Sigmoid colon (tissue), 7 donors: ENCODE data around the gene MRGPRX1. TPM values are rescaled to one million over a fixed set of nuclear protein-coding genes. Genes with fewer than 3 reads are reported as not detected.

Experiments
- DNase-seq: peaks from one replicate; pipeline ENCODE4 v3.0.0-alpha.2; 2019
- H3K27ac ChIP-seq, 4 donors: fragments of 200-600 bp; sonication (generic); one replicate each; pipeline ENCODE4 v1.5.1; 2016 to 2019; ENCODE audit warnings: mild to moderate bottlenecking in 1 of 4
- H3K27me3 ChIP-seq, 3 donors: fragments of 200-600 bp; sonication (generic); one replicate each; pipeline ENCODE4 v1.5.1; 2019; ENCODE audit warnings: mild to moderate bottlenecking in 1 of 3
- H3K36me3 ChIP-seq, 4 donors: fragments of 200-600 bp; sonication (generic); one replicate each; pipeline ENCODE4 v1.5.1; 2016 to 2019
- H3K4me1 ChIP-seq, 4 donors: fragments of 200-600 bp; sonication (generic); one replicate each; pipeline ENCODE4 v1.5.1; 2017 to 2019
- H3K4me3 ChIP-seq, 4 donors: fragments of 200-600 bp; sonication (generic); one replicate each; pipeline ENCODE4 v1.5.1; 2017 to 2019; ENCODE audit warnings: mild to moderate bottlenecking in 2 of 4, moderate library complexity in 1 of 4
- H3K9me3 ChIP-seq, 4 donors: fragments of 200-600 bp in 3 of 4; sonication (generic) in 3 of 4; one replicate each; pipeline versions ENCODE4 v1.5.1 to v1.6.1; 2013 to 2019
- EP300 ChIP-seq, 4 donors: sonication (generic); formaldehyde crosslinking; IDR thresholded peaks; one replicate each; pipeline ENCODE4 v1.6.1; 2017; ENCODE audit warnings: antibody characterized with exemption in 4 of 4
- POLR2A ChIP-seq, 2 donors: fragments of 450-650 bp; IDR thresholded peaks; one replicate each; pipeline ENCODE4 v1.6.1; 2016; ENCODE audit warnings: antibody characterized with exemption in 2 of 2, mild to moderate bottlenecking in 2 of 2, moderate library complexity in 2 of 2
- POLR2AphosphoS5 ChIP-seq, 4 donors: sonication (generic); formaldehyde crosslinking; IDR thresholded peaks; one replicate each; pipeline ENCODE4 v1.6.1; 2017; ENCODE audit warnings: antibody characterized with exemption in 4 of 4
- WGBS, 2 donors: extraction: QIAGEN DNeasy Blood & Tissue Kit; methylation state at CpG; one replicate each; pipeline ENCODE4 v1.1.7; 2013; 5-methylcytosine and 5-hydroxymethylcytosine counted together
- intact Hi-C: fragments of 100-400 bp; cut with DNase I; formaldehyde crosslinking; loops from one replicate; pipeline ENCODE4 v1.15.1; 2023
- polyA plus RNA-seq, 3 donors: library from polyadenylated mRNA; stranded (reverse); fragments of 200-250 nt; gene quantifications; one replicate each; pipeline ENCODE4 v1.2.3, GENCODE V29; 2013
- total RNA-seq, 4 donors: library from RNA; depleted of rRNA; stranded (reverse); fragments of >200 nt; gene quantifications; one replicate each; pipeline ENCODE4 v1.1.0, GENCODE V29; 2016
- TF ChIP-seq, protein P1 (sequence below), 4 experiments: fragments of 450-650 bp in 3 of 4; fragments of 200-600 bp in 1 of 4; IDR thresholded peaks; one replicate each; pipeline ENCODE4 v1.5.1; 2016 to 2019; ENCODE audit warnings: antibody characterized with exemption in 4 of 4, mild to moderate bottlenecking in 3 of 4, moderate library complexity in 2 of 4
- donor health status: healthy with polysubstance abuse.
- donor health status: Bipolar disorder and iron deficiency.
- donor health status: healthy.

MRGPRX1 gene
- total and polyA plus RNA-seq, 7 donors, result not detected

DNA sequence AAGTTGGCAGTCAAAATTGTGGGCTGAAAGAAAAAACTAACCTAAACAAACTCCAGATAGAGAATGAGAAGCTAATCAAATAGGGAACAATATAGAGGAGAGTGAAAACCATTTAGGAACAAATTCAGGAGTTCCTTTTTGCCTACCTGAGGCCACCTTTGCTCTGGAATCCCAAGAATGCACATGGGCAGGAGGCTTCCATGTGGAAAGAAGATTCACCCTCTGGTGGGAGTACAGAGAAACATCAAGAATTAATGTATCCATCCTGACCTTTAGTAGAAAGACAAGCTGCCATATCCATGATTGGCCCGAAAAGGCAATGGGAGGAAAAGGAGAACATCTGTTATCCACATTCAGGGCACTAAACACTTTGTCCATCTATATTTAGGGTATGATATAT lies 35.0 kb upstream of the MRGPRX1 start:
- Histone ChIP-seq H3K27me3 (no peaks in the 10 kb centered on the region), H3K27ac (no peak overlapping the region), H3K4me3 (no peak overlapping the region), H3K36me3 (no peaks in the 10 kb centered on the region), H3K9me3 (peaks cover 0 to 4% (median 4%) of the 10 kb centered on the region in 4 donors), H3K4me1 (no peaks in the 10 kb centered on the region)
- DNase-seq, result no peak
- no peak for TF ChIP-seq POLR2AphosphoS5 (IDR thresholded peaks at IDR 0.05)
- no peak for TF ChIP-seq EP300 (IDR thresholded peaks at IDR 0.05)
- TF ChIP-seq, protein P1, sequence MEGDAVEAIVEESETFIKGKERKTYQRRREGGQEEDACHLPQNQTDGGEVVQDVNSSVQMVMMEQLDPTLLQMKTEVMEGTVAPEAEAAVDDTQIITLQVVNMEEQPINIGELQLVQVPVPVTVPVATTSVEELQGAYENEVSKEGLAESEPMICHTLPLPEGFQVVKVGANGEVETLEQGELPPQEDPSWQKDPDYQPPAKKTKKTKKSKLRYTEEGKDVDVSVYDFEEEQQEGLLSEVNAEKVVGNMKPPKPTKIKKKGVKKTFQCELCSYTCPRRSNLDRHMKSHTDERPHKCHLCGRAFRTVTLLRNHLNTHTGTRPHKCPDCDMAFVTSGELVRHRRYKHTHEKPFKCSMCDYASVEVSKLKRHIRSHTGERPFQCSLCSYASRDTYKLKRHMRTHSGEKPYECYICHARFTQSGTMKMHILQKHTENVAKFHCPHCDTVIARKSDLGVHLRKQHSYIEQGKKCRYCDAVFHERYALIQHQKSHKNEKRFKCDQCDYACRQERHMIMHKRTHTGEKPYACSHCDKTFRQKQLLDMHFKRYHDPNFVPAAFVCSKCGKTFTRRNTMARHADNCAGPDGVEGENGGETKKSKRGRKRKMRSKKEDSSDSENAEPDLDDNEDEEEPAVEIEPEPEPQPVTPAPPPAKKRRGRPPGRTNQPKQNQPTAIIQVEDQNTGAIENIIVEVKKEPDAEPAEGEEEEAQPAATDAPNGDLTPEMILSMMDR (IDR thresholded peaks at IDR 0.05), result no peak
- TF ChIP-seq POLR2A (IDR thresholded peaks at IDR 0.05), result no peak
- 82 to 96% methylated on average over 1 of the region's 1 CpG for WGBS, 2 donors
- intact Hi-C loops, result no loop called here

DNA sequence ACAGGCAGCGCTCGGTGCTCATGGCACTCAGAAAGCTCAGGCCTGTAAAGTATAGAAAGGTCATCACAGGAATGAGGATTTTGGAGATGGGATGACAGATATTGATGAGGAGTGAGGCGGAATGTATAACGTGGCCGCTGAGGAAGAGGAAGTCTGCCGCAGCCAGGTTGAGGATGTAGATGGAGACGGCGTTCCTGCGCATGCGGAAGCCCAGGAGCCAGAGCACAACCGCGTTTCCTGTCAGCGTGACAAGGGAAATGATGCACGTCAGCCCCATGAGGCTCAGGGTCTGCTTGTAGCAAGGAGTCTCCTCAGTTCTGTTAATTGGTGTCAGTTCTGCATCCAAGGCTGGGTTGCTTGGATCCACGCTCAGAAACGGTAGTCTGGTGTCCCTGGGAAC lies 33.1 kb upstream of the MRGPRX1 start:
- no peak for DNase-seq
- TF ChIP-seq EP300 (IDR thresholded peaks at IDR 0.05), result no peak
- H3K27ac ChIP-seq, result no peak overlapping the region
- no peak overlapping the region for H3K4me3 ChIP-seq
- H3K4me1 ChIP-seq, result no peaks in the 10 kb centered on the region
- H3K9me3 ChIP-seq, result no peaks in the 10 kb centered on the region
- no peaks in the 10 kb centered on the region for H3K27me3 ChIP-seq
- H3K36me3 ChIP-seq, result no peaks in the 10 kb centered on the region
- intact Hi-C loops, result no loop called here
- 80 to 89% methylated on average over 16 of the region's 16 CpGs for WGBS, 2 donors

DNA sequence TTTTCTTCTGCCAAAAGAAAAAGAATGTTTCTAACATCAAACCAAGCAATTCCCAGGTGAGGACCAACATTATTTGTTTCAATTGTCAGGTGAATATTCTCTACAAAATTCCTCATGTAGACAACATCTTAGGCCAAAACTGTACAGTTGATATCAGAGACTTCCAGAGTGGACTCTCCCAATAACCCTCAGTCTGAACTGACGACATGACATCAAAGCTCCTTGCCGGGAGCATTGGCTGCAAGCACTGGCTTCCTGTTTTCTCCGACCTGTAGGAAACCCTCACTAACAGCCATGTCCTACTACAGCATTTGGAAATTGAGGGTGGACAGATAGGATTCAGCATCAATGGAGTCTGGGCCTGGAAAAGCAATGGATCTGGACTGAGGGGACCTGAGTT lies 30.5 kb upstream of the MRGPRX1 start:
- Histone ChIP-seq H3K36me3 (no peaks in the 10 kb centered on the region), H3K27me3 (no peaks in the 10 kb centered on the region), H3K9me3 (no peaks in the 10 kb centered on the region), H3K27ac (no peak overlapping the region), H3K4me3 (no peak overlapping the region), H3K4me1 (no peaks in the 10 kb centered on the region)
- TF ChIP-seq POLR2AphosphoS5 (IDR thresholded peaks at IDR 0.05) (no peak), POLR2A (IDR thresholded peaks at IDR 0.05) (no peak), EP300 (IDR thresholded peaks at IDR 0.05) (no peak)
- TF ChIP-seq, protein P1 (IDR thresholded peaks at IDR 0.05), result no peak
- intact Hi-C loops, result no loop called here
- 43 to 72% methylated on average over 3 of the region's 3 CpGs for WGBS, 2 donors
- DNase-seq, result no peak

DNA sequence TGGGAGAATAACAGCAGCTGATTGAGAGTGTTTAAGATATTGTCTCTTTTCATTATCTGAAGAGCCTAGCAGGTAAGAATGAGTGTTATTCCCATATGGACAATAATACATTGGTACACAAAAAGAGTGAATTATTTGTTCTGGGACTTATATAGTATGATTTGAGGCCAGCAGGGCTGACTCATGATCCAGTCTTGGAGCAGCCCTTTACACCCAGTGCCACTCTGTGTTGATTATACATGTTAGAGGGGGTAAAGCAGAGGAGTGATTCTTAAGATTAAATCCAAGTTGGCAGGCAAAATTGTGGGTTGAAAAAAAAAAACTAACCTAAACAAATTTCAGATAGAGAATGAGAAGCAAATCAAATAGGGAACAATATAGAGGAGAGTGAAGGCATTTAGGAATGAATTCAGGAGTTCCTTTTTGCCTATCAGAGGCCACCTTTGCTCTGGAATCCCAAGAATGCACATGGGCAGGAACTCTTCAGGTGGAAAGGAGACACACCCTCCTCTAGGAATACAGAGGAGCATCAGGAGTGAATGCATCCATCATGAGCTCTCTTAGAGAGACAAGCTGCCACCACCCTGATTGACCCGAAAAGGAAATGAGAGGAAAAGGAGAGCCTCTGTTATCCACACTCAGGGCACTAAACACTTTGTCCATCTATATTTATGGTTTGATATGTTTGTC lies 19.2 kb upstream of the MRGPRX1 start:
- Histone ChIP-seq H3K27ac (no peak overlapping the region), H3K36me3 (no peaks in the 10 kb centered on the region), H3K4me1 (no peaks in the 10 kb centered on the region), H3K27me3 (no peaks in the 10 kb centered on the region), H3K9me3 (no peaks in the 10 kb centered on the region), H3K4me3 (no peak overlapping the region)
- TF ChIP-seq, protein P1 (IDR thresholded peaks at IDR 0.05), result no peak
- TF ChIP-seq POLR2A (IDR thresholded peaks at IDR 0.05), result no peak
- no peak for TF ChIP-seq POLR2AphosphoS5 (IDR thresholded peaks at IDR 0.05)
- no peak for TF ChIP-seq EP300 (IDR thresholded peaks at IDR 0.05)
- WGBS, 2 donors, result 27 to 61% methylated on average over 1 of the region's 1 CpG
- intact Hi-C loops, result no loop called here
- no peak for DNase-seq

DNA sequence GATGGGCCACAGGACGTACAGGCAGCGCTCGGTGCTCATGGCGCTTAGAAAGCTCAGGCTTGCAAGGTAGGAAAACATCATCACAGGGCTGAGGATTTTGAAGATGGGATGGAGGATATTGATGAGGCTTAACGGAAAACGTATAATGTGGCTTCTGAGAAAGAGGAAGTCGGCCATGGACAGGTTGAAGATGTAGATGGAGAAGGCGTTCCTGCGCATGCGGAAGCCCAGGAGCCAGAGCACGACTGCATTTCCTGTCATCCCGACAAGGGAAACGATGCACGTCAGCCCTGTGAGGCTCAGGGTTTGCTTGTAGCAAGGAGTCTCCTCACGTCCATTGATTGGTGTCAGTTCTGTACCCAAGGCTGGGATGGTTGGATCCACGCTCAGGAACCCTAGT lies 17.4 kb upstream of the MRGPRX1 start:
- Histone ChIP-seq H3K27me3 (no peaks in the 10 kb centered on the region), H3K36me3 (no peaks in the 10 kb centered on the region), H3K9me3 (no peaks in the 10 kb centered on the region), H3K4me3 (no peak overlapping the region), H3K4me1 (no peaks in the 10 kb centered on the region), H3K27ac (no peak overlapping the region)
- TF ChIP-seq POLR2AphosphoS5 (IDR thresholded peaks at IDR 0.05) (no peak), EP300 (IDR thresholded peaks at IDR 0.05) (no peak), POLR2A (IDR thresholded peaks at IDR 0.05) (no peak)
- TF ChIP-seq, protein P1 (IDR thresholded peaks at IDR 0.05), result no peak
- no peak for DNase-seq
- intact Hi-C loops, result no loop called here
- 91% methylated on average over 16 of the region's 16 CpGs for WGBS, 2 donors
